SK-N-SH (cell line): ENCODE data around the gene RPS6KA5. TPM values are rescaled to one million over a fixed set of nuclear protein-coding genes. Genes with fewer than 3 reads are reported as not detected.

ENCODE experiments used
- polyA plus RNA-seq, 3 experiments: library from polyadenylated mRNA; depleted of rRNA; stranded (reverse); fragments of >200 nt; gene quantifications; 2 replicates each; pipeline ENCODE4 v1.2.3, GENCODE V29; 2012
- small RNA-seq, 7 experiments: library from RNA; depleted of rRNA; stranded (forward); fragments of <200 nt; gene quantifications; one replicate each; pipeline ENCODE3, GENCODE V24; 2012

RPS6KA5 gene
- polyA plus RNA-seq, 1 of the 3 experiments (the other 2 are of a cell fraction): 0.67 TPM

Small RNAs within 50 kb of the gene (small RNA-seq; reads per million reads assigned to genes)
- 0 reads per million in 7 experiments for gene RNU7-30P

Other genes with a start within 250 kb of the RPS6KA5 start
- 42.5 and 43.1 TPM in 2 replicates for gene TTC7B, start 244.2 kb downstream of the RPS6KA5 start, polyA plus RNA-seq (2012; rRNA removed)
- gene DGLUCY, start 53.4 kb upstream of the RPS6KA5 start, polyA plus RNA-seq (2012; rRNA removed): 17.2 and 21.2 TPM in 2 replicates
- gene GPR68, start 184.1 kb upstream of the RPS6KA5 start, polyA plus RNA-seq (2012; rRNA removed): 0.18 and 0.62 TPM in 2 replicates